HG03095 (cell line): ENCODE data around the gene ELOVL6.
A peak's percentile ranks its signal among the peaks of the same experiment; 100 is the strongest.
"Not testable (repeated sequence)": the region's sequence is repeated elsewhere in the genome, so short reads cannot be mapped to it uniquely, and the experiment has no call there.

Source experiments
- ATAC-seq: cut with Tn5 transposase; IDR thresholded peaks from one replicate; pipeline ENCODE4 v1.9.1; 2021; ENCODE audit warnings: moderate library complexity; ENCODE audit not compliant: unreplicated experiment

Gene ELOVL6, protein sequence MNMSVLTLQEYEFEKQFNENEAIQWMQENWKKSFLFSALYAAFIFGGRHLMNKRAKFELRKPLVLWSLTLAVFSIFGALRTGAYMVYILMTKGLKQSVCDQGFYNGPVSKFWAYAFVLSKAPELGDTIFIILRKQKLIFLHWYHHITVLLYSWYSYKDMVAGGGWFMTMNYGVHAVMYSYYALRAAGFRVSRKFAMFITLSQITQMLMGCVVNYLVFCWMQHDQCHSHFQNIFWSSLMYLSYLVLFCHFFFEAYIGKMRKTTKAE

DNA sequence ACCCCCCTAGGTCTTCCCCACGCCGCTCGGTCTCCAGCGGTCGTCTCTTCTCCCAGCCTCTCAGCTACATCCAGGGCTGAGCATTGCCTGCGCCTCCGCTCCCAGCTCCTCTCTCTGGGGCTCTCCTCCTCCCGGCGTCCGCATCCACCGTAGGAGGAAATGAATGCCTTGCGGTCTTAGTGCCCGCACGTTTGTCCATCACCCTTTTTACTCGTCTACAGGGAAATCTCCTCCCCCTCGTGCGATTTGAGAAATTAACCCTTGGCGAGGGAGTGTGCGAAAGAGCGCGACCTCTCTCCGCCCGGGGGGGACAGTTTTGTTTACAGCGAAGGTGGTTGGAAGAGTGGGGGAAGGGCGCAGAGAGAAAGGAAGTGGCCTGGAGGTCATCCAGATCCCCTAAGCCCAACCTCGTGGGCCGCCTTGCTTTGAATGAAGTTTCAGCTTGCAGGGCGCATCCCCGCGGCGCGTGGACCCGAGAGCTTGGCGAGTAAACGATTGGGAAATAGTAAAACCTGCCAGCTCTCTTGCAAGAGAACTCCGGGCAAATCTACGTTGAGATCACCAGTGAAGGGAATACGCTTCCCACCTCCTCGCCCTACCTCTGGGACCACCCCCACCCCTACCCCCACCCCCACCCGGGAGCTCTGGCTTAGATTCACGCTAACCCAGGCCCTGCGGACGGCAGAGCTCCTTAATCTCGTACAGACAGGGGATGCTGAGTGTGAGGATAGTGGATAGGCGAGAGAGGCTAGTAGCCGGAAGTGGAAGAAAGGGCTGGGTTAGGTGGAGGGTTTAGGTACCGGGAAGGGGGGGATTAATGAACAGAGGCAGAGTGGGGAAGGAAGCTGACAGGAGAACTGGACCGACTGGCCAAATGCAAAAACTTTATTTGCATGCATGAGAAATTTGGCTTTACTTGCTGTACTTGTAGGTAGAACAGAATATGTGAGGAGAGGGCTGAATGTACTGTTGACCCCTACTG lies at the start of gene ELOVL6:
Gene ELOVL6 (minus strand): TSS at position 181 of the 982 bp plus-strand sequence. CDS start 280 bp downstream, outside the sequence.
- no peak for ATAC-seq

DNA sequence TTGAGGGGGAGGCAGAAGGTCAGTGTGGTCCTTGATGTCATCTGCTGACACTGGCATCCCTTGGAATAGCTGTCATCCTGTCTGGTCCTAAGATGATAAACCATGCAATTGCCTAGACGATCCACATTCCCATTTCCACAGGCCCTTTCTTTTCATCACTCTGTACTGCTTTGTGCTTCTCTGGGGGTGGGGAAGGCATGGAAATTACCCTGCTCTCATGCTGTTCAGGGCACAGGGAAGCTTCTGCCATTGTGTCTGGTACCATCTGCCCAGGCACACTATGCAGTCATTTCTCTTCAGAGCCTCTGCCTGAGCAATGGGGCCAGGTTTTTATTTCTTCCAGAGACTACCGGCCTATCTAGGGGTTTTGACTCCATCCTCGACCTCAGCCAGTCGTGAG lies 49.7 kb upstream of the ELOVL6 start:
- ATAC-seq: no peak

DNA sequence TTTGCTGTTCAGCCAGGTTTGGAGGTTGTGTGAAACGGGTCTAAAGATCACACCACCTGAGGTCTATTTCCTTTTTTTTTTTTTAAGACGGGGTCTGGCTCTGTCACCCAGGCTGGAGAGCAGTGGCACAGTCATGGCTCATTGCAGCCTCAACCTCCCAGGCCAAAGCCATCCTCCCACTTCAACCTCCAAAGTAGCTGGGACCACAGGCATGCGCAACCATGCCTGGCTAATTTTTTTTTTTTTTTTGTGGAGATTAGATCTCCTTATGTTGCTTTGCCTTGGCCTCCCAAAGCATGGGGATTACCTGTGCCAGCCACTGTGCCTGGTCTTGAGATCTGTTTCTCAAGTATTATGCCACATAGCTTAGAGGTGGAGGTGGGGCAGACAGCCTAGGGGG lies 49.2 kb upstream of the ELOVL6 start:
- no peak for ATAC-seq

DNA sequence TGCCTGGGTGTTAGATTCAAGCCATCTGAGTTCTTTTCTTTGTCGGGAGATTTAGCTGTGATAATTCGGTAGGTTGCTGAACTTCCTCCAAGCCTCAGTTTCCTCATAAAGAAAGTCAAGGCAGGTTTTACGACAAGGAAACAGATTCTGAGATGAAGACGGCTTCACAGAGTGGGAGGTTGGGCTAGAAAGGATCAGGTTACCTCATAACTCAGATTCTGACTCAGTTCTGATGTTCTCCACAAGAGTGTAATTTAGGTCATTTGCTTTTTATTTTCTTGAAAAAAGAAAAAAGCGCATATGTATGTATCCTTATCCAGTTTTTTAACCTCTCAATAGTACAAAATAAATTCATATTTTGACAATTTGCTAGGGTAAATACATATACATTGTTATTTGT lies 47.2 kb upstream of the ELOVL6 start:
- no peak for ATAC-seq

DNA sequence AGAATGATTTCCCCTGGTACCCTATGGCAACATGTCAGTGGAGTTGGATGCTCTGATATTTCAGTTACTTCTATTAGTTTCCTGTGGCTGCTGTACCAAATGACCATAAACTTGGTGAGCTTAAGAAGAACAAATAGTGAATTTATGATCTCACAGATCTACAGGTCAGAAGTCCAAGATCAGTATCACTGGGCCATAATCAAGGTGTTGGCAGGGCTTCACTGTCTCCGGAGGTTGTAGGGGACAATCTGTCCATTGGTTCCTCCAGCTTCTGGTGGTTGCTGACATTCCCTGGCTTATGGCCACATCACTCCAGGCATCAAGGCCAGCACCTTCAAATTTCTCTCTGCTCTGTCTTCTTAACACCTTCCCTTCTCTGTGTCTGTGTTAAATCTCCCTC lies 37.9 kb upstream of the ELOVL6 start:
- no peak for ATAC-seq

DNA sequence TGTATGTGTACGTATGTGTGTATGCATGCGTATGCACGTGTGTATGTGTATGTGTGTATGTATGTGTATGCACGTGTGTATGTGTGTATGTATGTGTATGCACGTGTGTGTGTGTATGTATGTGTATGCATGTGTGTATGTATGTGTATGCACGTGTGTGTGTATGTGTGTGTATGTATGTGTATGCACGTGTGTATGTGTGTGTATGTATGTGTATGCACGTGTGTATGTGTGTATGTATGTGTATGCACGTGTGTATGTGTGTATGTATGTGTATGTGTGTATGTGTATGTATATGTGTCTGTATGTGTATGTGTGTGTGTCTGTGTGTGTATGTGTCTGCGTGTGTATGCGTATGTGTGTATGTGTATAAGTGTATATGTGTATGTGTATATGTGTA lies 35.2 kb upstream of the ELOVL6 start:
- not testable (repeated sequence) for ATAC-seq

DNA sequence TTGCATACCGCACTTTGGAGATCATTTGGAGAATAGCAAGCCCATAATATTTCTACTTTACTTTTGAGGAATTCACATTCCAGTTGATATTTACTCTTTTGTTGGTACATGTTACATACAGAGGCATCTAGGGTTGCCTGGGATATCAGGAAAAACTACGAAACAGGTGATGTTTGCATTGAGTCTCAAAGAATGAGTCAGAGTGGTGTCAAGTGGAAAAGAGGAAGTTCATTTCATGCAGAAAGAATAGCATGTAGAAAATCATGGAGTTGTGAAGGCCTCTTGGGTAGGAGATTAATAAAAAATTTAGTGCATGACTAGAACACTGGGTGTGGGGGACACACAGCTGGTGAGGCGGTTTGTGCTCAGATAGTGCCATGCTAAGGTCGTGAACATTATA lies 33.5 kb upstream of the ELOVL6 start:
- ATAC-seq: no peak

DNA sequence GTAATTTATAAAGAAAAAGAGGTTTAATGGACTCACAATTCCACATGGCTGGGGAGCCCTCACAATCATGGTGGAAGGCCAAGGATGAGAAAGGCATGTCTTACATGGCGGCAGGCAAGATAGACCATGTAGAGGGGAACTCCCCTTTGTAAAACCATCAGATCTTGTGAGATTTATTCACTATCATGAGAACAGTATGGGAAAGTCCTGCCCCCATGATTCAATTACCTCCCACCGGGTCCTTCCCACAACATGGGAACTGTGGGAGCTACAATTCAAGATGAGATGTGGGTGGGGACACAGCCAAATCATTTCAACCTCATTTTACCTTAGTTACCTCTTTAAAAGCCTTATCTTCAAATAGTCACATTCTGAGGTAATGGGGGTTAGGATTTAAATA lies 30.9 kb upstream of the ELOVL6 start:
- ATAC-seq: no peak

DNA sequence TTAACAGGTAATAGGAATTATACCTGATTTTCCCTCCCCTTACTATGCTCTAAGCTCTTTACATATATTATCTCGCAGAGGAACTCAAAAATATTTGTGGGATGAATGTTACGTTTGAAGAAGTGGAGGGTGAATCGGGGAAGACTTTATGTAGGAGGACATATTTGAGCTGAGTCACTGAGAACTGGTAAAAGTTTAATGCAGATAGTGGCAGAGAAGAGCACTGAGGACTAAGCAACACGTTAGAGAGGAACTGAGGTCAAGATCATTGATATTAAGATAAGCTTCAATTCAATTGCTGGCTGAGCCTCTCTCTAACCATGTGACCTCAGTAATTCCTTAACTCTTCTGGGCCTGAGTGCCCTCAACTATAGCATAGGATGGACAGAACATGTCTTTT lies 26.4 kb upstream of the ELOVL6 start:
- no peak for ATAC-seq

DNA sequence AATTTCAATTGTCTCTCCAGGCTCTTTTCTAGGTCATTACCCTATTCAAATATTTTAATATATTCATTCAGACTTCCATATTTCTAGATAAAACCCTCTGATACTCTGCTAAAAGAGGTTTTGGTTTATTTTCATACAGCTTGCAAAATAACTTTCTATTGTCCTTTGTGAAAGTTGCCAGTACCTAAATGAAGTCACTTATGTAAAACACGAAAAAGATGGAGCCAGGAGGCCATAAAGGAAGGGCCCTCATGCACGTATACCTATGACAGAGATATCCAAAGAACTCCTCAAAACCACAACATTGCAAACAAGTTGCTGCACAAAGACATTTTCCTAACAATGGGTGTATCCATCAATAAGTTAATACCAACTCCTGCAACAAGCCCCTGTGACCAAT lies 25.7 kb upstream of the ELOVL6 start:
- no peak for ATAC-seq

DNA sequence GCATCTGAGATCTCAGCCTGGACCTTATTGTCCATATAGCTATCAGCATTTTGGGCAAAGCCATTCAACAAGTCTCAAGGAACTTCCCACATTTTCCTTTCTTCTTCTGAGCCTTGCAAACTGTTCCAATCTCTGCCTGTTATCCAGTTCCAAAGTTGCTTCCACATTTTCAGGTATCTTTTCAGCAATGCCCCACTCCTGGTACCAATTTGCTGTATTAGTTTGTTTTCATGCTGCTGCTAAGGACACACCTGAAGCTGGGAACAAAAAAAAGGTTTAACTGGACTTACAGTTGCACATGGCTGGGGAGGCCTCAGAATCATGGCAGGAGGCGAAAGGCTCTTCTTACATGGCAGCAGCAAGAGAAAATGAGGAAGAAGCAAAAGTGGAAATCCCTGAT lies 20.5 kb upstream of the ELOVL6 start:
- ATAC-seq: not testable (repeated sequence)

DNA sequence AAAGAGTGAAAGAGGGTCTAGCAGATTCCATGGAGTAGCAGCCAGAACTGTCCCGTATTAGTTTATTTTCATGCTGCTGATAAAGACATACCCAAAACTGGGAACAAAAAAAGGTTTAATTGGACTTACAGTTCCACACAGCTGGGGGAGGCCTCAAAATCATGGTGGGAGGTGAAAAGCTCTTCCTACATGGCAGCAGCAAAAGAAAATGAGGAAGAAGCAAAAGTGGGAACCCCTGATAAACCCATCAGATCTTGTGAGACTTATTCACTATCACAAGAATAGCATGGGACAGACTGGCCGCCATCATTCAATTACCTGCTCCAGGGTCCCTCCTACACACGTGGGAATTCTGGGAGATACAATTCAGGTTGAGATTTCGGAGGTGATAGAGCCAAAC lies 18.8 kb upstream of the ELOVL6 start:
- not testable (repeated sequence) for ATAC-seq

DNA sequence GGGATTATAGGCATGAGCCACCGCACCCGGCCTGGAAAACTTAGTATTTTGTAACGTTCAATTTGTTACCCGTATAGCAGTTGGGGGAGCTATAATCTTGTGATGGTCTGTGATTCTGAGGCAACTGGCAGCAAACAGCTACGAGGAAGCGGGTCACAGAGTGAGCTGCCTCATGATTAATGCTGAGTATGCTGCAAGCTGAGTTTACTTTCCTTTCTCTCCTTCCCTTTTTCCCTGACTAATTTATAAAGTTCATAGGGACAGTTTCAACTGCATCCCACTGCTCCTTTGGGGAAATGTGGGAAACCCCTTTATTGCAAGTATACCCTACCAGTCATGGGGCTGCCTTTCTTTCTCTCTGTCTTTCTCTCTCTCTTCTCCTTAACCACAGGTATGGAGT lies 17.7 kb upstream of the ELOVL6 start:
- no peak for ATAC-seq

DNA sequence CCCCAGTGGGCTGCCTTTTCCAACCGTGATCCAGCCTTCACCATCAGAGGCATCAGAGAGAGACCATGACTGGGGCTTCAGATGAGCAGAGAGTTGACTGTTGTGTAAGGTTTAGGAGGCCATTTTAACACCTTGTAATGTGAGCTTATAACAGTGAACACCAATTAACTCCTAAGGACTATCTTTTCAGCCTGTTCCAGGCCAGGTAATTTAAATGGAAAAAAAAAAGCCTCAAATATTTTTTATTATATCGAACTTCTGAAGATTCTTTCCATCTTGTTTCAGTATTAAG lies 13.3 kb upstream of the ELOVL6 start:
- ATAC-seq: no peak

DNA sequence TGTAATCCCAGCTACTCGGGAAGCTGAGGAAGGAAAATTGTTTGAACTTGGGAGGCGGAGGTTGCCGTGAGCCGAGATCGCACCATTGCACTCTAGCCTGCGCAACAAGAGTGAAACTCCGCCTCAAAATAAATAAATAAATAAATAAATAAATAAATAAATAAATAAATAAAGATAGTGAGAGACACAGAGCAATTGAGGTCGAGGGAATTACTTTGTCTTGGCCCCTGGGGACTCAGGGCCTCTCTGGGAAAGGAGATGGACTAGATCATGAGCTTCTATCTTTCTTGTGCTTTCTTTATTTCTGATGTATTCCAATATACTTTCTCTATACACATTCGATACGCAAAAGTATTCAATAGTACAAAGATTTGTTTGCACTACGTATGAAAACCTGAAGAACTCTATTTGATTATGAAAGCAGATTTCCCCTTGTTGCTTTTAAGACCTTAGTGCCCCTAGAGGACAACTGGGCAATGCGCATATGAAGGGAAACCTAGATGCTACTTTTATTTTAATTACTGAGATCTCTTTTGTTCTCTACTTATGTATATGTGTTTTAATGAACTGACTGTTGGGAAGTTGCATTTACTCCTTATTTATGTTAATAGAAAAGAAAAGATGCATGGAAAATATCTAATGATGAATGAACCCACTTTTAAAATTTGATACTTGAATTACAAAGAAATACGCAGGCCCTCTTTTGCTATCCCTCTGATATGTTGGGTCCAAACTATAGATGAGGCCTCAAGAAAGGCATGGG lies 12.8 kb upstream of the ELOVL6 start:
- ATAC-seq: peak; percentile 72

DNA sequence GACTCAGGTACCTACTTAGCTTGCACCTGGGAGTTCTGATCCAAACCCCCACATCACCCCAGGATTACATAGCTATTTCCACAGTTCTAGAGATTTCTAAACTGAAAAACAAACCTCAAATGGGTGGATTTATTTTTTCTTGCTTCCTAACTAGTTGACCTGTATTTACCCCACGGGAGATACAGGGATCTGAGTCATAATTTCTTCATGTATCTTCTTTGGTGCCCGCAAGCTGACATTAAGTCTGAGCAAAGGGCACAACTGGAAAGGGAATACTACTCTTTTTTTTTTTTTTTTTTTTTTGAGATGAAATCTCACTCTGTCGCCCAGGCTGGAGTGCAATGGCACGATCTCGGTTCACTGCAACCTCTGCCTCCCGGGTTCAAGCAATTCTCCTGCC lies 10.0 kb upstream of the ELOVL6 start:
- ATAC-seq: no peak

DNA sequence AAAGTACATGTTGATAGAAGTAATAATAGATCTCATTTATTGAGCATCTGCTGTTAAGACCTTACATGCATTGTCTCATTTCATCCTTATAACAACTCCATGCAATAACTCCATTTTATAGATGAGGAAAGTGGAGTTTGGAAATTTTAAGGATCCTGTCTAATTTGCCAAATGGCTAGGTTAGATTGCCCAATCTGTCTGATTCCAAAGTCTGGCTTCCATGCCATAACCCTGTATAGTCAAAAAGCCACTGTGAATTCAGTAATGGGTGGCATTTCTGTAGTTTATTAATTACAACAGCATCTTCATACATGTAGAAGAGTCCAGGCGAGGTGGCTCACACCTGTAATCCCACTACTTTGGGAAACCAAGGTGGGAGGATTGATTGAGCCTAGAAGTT lies 8.8 kb upstream of the ELOVL6 start:
- ATAC-seq: no peak

DNA sequence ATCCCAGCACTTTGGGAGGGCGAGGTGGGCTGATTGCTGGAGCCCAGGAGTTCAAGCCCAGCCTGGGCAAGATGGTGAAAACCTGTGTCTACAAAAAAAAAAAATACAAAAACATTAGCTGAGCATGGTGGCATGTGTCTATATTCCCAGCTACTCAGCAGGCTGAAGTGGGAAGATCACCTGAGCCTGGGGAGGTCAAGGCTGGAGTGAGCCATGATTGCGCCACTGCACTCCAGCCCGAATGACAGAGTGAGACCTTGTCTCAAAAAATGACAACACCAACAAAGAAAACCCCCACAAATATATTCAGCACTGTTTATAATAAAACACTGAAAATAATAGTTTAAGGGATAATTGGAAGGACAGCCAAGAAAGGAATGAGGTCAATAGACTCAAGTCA lies 3.6 kb upstream of the ELOVL6 start:
- no peak for ATAC-seq

DNA sequence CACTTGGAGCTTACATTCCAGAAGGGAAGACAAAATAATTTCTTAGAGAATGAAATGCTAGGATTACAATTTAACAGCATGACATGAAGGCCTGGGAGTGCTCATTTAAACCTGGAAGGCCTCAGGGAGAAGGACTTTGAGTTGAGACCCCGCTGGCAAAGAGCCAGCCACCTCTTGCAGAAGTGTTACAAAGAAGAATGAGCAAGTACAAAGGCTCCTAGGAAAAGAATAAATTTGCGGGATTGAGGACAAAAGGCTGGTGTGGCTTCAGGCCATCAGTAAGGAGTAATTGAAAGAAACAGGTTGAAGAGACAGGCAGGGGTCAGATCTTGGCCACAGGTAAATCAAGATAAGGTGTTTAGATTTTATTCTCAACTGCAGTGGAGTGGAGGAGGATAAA lies 3.1 kb upstream of the ELOVL6 start:
- ATAC-seq: no peak

DNA sequence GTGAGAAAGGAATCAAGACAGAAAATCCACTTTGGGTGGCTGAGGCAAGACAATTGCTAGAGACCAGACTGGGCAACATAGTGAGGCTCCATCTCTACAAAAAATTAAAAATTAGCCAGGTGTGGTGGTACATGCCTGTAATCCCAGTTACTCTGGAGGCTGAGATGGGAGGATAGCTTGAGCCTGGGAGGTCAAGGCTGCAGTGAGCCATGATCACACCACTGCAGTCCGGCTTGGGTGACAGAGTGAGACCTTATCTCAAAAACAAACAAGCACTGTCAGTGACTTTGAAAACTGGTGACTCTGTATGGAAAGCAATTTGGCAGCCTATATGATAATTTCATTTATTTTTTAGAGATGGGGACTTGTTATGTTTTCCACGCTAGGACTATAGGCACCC lies 2.3 kb upstream of the ELOVL6 start:
- no peak for ATAC-seq

DNA sequence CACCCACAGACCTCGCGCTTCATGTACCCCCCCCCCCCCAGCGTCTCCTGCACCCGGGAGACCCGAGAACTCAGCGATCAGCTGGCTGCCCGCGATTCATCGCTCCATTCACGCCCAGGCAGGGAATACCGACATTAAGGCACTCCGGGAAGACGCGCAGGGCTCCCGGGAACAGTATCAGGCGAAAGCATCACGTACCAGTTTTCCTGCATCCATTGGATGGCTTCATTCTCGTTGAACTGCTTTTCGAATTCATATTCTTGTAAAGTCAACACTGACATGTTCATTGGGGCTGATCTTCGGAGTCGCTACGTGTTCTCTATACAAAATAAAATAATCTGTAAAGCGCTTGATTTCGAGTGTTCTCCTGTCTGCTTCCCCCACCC lies 373 bp downstream of the ELOVL6 start:
- no peak for ATAC-seq

DNA sequence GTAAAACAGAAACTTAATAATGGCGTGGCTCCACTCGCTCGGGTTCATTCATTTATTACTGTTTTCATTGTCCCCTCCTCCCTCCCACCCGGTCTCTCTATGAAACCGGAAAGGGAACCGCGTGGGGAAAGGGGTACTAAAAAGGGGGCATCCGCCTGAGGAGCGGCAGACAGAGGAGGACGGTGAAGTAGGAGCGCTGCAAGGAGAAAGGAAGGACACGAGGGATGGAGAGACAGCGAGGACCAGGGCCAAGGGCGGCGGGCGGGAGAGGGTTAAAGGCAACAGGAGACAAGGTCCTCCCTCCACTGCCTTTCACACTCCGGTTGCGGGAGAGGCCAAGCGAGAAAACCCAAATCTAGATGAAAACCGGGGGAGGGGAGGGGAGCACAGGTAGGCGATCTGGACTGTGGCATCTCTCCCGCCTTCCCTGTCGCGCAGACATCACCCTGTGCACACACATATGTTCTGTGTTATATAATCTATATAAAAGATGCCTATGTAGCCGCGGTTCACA lies 829 bp downstream of the ELOVL6 start:
- ATAC-seq: peak; percentile 6
